COLO668 (cell line): Measurements from ENCODE around the gene DHX35.
"Not testable (repeated sequence)": the region's sequence is repeated elsewhere in the genome, so short reads cannot be mapped to it uniquely, and the experiment has no call there.

Experiments used
- DNase-seq: peaks from one replicate; lab custom pipeline; 2025; ENCODE audit not compliant: unreplicated experiment; lab: John Stamatoyannopoulos, UW

The DHX35 gene

DNA sequence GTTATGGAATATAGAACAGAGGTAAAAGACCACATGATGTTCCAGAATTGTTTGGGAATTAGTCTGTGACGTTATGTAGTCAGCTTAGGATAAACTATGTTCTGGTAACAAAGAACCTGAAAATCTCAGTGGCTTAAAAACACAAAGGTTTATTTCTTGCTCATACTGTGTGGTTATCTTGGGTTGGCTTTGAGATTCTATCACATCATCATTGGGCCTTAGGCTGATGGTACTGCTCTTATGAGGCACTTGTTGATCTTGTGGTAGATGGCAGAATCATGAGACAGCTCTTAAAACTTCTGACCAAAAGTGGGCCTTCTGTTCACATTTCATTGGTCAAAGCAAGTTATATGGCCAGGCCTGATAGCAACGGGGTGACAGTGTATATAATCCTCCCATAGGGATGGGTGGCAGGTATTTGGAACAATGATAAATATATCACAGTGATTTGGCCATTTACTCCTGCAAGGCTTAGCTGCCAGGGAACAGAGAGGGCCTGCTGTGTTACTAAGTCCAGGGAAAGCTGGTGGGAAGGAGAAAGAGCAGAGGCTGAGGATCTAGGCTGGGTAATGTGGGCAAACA, 13.5 kb downstream of the DHX35 start:
- no peak for DNase-seq

DNA sequence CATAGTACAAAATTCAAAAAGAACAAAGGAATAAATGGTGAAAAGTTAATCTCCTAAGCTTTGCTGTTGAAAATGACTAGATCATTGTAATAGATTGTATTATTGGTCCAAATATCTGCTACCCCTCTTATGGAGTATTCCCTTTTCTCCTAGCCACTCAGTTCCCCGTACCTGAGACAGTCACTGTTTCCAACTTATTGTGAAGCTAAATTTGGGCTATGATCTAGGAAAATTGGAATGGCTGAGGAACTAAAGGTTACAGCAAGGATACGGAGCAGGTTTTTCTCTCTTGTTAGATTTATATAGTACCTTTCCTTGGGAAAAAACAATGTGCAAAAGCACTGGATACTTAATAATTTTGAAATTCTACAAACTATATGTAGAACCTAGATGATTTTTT, 17.3 kb downstream of the DHX35 start:
- no peak for DNase-seq

DNA sequence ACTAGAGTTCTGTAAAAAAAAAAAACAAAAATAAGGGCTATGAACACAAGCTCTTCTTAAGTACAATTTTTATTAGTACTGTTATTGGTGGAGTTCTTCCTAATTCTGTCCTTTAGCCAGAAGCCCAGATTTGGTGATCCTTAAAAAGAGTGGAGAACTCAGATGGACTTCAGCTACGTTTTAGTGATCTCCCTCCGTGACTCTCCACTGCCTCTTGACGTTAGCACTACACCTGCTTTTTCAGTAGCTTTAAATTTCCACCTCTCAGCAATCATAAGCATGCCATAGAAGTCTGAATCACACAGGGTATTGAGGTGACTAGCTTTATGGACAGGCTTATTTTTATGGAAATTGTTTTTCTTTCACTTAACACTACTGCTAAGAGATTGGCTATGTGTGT, 17.7 kb downstream of the DHX35 start:
- DNase-seq: no peak

DNA sequence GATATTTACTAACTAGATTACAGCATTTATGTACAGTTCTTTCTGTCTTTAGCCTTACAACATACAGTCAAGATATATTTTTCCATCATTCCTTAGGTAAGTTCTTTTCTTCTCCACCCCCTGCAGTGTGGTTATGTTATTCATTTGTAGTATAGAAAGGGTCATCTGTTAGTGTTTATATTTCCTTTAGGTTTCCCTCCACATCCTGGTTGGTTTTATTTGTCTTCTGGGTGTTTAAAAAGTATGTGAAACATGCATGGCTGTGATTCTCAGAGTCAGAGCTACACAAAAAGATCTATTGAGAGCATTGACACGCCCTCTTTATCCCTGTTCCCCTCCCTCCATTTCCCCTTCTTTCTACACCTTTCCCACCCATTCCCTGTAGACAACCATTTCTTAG, 20.1 kb downstream of the DHX35 start:
- DNase-seq: no peak

- no peak for DNase-seq
Observed at GRCh38 chr20:38985060-38985459, 22.9 kb downstream of the DHX35 start.

DNA sequence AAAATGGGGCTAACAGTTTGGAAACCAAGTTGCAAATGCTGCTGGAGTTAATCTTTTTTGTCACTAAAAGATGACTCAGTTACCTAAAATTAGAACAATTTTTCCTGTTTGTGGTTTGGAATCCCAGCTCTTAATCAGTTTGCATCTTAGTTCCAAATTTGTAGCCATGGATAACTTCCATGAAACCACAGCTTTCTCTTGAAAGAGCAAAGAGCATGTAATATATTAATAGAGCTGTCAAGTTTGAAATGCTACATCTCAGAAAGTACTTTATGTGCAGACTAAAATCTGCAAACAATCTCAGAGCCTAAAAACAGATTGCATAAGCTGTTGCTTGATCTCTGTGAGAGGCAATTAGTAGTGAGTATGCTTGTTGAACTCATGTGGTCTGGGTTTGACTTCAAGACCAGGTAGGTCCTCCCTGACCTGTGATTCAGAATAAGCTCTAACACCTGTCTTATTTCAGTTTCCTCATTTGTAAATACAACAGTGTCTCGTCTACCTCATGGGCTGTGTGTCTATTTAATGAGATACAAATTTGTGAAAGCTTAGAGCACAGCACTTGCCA, 23.5 kb downstream of the DHX35 start:
- DNase-seq: no peak

- DNase-seq: no peak
Observed at GRCh38 chr20:38986663-38987062, 24.5 kb downstream of the DHX35 start.

- no peak for DNase-seq
Observed at GRCh38 chr20:38987777-38988176, 25.6 kb downstream of the DHX35 start.

- no peak for DNase-seq
Observed at GRCh38 chr20:38990728-38991127, 28.6 kb downstream of the DHX35 start.

DNA sequence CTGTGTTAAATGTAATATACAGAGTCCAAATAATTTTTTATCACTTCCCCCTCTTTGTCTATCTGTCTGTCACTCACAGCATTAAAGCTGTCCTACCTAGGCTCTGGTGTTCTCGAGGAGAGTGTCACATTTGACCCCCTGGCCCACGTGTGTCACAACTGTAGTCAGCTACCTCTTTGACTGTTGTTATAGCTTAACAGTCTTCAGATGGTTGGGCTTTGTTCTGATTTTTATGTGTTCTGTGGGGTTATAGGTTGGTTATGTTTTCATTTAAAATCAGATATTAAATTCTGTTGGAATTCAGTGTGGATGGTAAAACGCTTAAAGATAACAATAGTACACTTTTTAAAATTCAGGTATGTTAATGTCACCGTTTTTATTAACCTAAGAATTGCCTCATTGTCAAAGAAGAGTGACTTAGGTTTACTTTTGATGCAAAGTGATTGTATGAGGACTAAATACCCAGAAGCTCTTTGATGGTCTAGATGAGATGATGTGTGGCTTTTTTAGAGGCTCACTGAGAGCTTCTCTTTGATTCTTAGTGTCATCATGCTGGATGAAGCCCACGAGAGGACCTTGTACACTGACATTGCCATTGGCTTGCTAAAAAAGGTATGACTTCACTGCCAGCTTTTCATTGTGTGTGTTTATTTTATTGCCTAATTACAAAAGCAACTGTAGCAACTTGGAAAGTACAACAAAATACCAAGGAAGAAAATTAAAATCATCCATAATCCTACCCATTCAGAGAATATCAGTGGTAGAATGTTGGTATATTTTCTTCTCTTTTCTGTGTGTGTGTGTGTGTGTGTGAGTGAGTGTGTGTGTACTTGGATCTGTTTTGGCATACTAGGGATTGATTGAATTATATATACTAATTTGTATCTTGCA, 29.9 kb downstream of the DHX35 start:
- no peak for DNase-seq

GRCh38 chr20:38995536-38996044, 33.4 kb downstream of the DHX35 start:
- DNase-seq: no peak

GRCh38 chr20:38996866-38997265, 34.7 kb downstream of the DHX35 start:
- not testable (repeated sequence) for DNase-seq

DNA sequence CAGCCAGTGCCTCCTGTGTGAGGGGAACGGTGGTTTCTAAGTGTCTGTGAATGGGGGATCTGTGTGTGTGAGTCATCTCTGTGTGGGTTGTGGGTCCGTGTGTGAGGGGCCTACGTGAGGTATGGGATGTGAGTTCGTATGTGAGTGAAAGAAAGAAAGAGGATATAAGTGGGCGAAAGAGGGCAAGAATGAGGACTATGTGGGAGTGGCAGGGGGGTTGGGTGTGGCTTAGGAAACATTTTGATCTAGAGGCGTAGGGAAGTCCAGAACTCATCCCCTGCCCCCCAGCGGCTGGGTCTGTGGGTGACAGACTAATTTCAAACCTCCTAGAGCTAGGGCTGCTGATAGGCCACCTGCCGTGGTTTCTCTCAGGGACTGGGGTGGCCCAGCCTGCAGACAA, 35.5 kb downstream of the DHX35 start:
- DNase-seq: no peak

DNA sequence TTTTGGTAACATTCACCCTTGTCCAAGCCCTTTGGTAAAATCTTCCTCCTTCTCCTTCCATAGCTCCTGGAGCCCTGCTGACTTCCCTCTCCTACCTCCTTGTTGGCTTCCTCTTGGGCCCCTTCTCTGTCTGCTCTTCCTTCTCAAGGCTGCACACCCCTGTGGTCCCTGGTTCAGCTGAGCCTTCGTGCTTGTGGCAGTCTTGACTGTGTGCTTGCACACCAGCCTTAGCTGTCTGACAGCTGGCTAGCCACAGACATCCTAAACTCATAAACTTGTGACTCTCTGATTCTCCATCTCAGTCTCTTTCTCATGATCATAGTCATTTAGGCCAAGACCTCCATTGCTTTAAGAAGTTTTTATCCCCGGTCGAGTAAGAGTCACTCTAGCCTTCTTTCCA, 37.1 kb downstream of the DHX35 start:
- DNase-seq: no peak

DNA sequence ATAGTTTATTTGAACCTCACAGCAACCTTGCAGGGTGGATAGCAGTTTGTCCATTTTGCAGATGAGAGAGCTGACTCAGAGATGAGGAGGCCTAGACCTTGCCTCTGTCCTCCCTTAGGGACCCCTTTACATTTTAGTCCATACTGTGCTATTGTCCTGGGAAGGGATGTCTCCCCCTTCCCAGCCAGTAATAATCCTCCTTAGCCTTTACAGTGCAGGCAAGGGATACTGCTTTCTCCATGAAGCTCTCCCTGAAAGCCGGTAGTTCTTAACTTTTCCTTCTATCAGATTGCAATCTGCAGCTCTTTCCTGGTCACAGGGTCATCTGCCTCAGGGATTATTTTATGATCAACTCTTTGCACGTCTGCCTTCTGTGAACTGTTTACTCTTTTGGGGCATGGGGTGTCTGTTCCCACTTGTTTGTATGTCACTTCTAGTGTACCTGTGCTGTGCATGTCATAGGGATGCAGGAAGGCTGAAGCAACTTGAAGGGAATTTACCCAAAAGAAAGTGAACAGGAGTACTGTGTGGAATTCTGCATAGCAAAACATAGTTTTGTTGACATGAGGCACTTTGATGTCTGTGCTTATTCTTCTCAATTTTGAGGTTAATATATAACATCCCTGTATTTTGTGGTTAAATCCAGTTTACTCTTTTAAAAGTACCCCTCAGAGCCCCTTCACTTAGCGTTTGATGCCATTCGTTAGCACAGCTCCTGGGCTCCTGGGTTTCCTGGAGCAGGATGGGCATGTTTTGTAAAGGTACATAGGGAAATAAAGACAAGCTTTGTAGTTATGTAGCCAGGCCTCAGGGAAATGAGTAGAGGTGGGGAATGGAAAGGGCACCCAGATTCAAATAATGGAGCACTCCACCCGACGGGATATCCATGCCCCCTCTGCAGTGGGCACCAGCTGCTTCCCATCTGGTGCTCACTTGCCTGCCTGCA, 38.1 kb downstream of the DHX35 start:
- DNase-seq: no peak

- DNase-seq: peak; percentile 38
Observed at GRCh38 chr20:39004508-39004907, 42.4 kb downstream of the DHX35 start.

GRCh38 chr20:39009348-39009747, 47.2 kb downstream of the DHX35 start:
- no peak for DNase-seq

- no peak for DNase-seq
Observed at GRCh38 chr20:39010496-39010895, 48.4 kb downstream of the DHX35 start.

GRCh38 chr20:39013662-39014109, 51.5 kb downstream of the DHX35 start:
- DNase-seq: no peak

GRCh38 chr20:39016041-39016440, 53.9 kb downstream of the DHX35 start:
- no peak for DNase-seq

DNA sequence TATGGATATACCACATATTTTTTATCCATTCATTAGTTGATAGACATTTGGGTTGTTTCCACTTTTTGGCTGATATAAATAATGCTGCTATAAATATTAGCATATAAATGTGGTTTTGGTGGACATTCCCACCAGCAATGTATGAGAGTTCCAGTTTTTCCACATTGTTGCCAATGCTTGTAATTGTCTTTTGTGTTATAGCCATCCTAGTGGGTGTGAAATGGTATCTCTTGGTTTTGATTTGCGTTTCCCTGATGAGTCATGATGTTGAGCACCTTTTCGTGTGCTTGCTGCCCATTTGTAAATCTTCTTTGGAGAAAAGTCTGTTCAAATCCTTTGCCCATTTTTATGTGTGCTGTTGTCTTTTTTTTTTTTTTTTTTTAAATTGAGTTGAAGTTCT, 54.4 kb downstream of the DHX35 start:
- no peak for DNase-seq
